HepG2 (cell line): Measurements from ENCODE around the gene CENPB. TPM values are rescaled to one million over a fixed set of nuclear protein-coding genes. Genes with fewer than 3 reads are reported as not detected.

ENCODE experiments used
- EZH2 ChIP-seq: conservative IDR thresholded peaks from 2 replicates; pipeline ENCODE4 v1.6.1; 2012; ENCODE audit warnings: mild to moderate bottlenecking, low read depth, low read length, moderate library complexity
- polyA plus RNA-seq, 8 experiments: library from polyadenylated mRNA; depleted of rRNA in 3 of 8; stranded (reverse) in 7 of 8; unstranded in 1 of 8; fragments of >200 nt; fragmentation: Illumina TruSeq in 4 of 8; extraction: Trizol in 4 of 8; gene quantifications; 2 replicates each; pipeline versions ENCODE4 v1.2.1 to v1.2.3, GENCODE V29; 2011 to 2016; ENCODE audit warnings: low read depth in 4 of 8, missing spikeins in 1 of 8, mixed read lengths in 1 of 8; ENCODE audit not compliant: insufficient read depth in 1 of 8
- total RNA-seq, 5 experiments: library from RNA; depleted of rRNA; stranded (reverse); fragments of >200 nt; fragmentation: Illumina TruSeq; extraction: Trizol; gene quantifications; 2 replicates each; pipeline ENCODE4 v1.2.3, GENCODE V29; 2016; ENCODE audit warnings: low read depth in 1 of 5
- TF ChIP-seq, protein P1 (sequence below): sonication (generic); formaldehyde crosslinking; IDR thresholded peaks from 2 replicates; pipeline ENCODE4 v1.8.1; 2023; ENCODE audit warnings: mild to moderate bottlenecking, inconsistent platforms, moderate library complexity, missing genetic modification reagents, borderline replicate concordance
- TF ChIP-seq, protein P2 (sequence below): sonication (generic); formaldehyde crosslinking; IDR thresholded peaks from 2 replicates; pipeline ENCODE4 v1.4.0; 2020; ENCODE audit warnings: mild to moderate bottlenecking, missing genetic modification reagents, borderline replicate concordance
- TF ChIP-seq, protein P3 (sequence below): sonication (generic); formaldehyde crosslinking; IDR thresholded peaks from 2 replicates; pipeline ENCODE4 v1.4.0; 2020; ENCODE audit warnings: mild to moderate bottlenecking, missing genetic modification reagents
- TF ChIP-seq, protein P4 (sequence below): sonication (generic); formaldehyde crosslinking; IDR thresholded peaks from 2 replicates; pipeline ENCODE4 v1.5.0; 2020; ENCODE audit warnings: missing genetic modification reagents

Gene CENPB
- total and polyA plus RNA-seq, 2 of the 13 experiments (the other 11 are each of a cell fraction or from before 2014, with no cell fraction given), result 10.4 to 54.5 TPM

DNA sequence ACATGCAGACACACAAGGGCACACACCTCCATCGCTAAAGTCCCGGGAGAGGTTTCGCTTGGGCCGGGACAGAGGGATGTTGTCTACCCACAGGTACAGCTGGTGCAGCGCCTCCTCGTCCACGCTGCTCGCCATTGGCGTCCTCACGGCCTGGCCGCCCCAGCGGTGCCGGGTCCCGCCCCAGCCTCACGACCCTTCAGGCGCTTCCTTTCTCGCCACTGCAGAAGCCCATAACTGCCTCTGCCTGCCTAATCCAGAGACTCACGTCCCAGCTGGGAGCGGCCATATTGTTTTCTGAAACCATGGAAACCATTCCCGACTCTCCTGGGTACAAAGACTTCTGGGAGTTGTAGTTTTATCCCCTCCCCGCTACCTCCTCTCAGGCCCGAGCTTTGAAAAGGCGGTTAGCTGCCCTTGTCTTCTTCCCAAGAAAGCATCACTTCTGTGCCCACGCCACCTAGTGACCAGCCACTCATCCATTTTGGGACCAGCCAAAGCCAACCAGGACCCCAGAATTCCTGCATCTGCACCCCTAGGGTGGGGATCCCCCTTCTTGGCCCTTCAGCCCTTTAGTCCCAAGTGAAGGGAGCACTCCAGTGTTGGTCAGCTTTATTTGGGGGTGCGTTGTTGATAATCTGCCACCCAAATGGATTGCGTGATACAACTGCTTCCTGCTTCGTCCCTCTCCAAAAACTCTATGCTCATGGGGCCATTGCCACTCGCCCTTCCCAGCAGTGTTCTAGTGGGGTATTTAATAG, 5.2 kb downstream of the CENPB start, which contains the start of gene SPEF1 (continued):
- TF ChIP-seq, protein P1, sequence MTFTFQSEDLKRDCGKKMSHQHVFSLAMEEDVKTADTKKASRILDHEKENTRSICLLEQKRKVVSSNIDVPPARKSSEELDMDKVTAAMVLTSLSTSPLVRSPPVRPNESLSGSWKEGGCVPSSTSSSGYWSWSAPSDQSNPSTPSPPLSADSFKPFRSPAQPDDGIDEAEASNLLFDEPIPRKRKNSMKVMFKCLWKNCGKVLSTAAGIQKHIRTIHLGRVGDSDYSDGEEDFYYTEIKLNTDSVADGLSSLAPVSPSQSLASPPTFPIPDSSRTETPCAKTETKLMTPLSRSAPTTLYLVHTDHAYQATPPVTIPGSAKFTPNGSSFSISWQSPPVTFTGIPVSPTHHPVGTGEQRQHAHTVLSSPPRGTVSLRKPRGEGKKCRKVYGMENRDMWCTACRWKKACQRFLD (CRISPR knock-in tag), result no peak
- no peak for TF ChIP-seq EZH2
- TF ChIP-seq, protein P2, sequence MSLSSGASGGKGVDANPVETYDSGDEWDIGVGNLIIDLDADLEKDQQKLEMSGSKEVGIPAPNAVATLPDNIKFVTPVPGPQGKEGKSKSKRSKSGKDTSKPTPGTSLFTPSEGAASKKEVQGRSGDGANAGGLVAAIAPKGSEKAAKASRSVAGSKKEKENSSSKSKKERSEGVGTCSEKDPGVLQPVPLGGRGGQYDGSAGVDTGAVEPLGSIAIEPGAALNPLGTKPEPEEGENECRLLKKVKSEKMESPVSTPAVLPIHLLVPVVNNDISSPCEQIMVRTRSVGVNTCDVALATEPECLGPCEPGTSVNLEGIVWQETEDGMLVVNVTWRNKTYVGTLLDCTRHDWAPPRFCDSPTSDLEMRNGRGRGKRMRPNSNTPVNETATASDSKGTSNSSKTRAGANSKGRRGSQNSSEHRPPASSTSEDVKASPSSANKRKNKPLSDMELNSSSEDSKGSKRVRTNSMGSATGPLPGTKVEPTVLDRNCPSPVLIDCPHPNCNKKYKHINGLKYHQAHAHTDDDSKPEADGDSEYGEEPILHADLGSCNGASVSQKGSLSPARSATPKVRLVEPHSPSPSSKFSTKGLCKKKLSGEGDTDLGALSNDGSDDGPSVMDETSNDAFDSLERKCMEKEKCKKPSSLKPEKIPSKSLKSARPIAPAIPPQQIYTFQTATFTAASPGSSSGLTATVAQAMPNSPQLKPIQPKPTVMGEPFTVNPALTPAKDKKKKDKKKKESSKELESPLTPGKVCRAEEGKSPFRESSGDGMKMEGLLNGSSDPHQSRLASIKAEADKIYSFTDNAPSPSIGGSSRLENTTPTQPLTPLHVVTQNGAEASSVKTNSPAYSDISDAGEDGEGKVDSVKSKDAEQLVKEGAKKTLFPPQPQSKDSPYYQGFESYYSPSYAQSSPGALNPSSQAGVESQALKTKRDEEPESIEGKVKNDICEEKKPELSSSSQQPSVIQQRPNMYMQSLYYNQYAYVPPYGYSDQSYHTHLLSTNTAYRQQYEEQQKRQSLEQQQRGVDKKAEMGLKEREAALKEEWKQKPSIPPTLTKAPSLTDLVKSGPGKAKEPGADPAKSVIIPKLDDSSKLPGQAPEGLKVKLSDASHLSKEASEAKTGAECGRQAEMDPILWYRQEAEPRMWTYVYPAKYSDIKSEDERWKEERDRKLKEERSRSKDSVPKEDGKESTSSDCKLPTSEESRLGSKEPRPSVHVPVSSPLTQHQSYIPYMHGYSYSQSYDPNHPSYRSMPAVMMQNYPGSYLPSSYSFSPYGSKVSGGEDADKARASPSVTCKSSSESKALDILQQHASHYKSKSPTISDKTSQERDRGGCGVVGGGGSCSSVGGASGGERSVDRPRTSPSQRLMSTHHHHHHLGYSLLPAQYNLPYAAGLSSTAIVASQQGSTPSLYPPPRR (CRISPR knock-in tag), result no peak
- TF ChIP-seq, protein P3, sequence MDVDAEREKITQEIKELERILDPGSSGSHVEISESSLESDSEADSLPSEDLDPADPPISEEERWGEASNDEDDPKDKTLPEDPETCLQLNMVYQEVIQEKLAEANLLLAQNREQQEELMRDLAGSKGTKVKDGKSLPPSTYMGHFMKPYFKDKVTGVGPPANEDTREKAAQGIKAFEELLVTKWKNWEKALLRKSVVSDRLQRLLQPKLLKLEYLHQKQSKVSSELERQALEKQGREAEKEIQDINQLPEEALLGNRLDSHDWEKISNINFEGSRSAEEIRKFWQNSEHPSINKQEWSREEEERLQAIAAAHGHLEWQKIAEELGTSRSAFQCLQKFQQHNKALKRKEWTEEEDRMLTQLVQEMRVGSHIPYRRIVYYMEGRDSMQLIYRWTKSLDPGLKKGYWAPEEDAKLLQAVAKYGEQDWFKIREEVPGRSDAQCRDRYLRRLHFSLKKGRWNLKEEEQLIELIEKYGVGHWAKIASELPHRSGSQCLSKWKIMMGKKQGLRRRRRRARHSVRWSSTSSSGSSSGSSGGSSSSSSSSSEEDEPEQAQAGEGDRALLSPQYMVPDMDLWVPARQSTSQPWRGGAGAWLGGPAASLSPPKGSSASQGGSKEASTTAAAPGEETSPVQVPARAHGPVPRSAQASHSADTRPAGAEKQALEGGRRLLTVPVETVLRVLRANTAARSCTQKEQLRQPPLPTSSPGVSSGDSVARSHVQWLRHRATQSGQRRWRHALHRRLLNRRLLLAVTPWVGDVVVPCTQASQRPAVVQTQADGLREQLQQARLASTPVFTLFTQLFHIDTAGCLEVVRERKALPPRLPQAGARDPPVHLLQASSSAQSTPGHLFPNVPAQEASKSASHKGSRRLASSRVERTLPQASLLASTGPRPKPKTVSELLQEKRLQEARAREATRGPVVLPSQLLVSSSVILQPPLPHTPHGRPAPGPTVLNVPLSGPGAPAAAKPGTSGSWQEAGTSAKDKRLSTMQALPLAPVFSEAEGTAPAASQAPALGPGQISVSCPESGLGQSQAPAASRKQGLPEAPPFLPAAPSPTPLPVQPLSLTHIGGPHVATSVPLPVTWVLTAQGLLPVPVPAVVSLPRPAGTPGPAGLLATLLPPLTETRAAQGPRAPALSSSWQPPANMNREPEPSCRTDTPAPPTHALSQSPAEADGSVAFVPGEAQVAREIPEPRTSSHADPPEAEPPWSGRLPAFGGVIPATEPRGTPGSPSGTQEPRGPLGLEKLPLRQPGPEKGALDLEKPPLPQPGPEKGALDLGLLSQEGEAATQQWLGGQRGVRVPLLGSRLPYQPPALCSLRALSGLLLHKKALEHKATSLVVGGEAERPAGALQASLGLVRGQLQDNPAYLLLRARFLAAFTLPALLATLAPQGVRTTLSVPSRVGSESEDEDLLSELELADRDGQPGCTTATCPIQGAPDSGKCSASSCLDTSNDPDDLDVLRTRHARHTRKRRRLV, result 0 out of 2 replicates have a peak, but pooled peaks have one; percentile 39
- TF ChIP-seq, protein P4, sequence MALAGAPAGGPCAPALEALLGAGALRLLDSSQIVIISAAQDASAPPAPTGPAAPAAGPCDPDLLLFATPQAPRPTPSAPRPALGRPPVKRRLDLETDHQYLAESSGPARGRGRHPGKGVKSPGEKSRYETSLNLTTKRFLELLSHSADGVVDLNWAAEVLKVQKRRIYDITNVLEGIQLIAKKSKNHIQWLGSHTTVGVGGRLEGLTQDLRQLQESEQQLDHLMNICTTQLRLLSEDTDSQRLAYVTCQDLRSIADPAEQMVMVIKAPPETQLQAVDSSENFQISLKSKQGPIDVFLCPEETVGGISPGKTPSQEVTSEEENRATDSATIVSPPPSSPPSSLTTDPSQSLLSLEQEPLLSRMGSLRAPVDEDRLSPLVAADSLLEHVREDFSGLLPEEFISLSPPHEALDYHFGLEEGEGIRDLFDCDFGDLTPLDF (CRISPR knock-in tag), result no peak
- TF ChIP-seq, all 625 proteins: peak for 192
